ENCODE data around the gene CBFA2T3. TPM values are rescaled to one million over a fixed set of nuclear protein-coding genes. Genes with fewer than 3 reads are reported as not detected.
A peak's percentile ranks its signal among the peaks of the same experiment; 100 is the strongest.
"Not testable (repeated sequence)": the region's sequence is repeated elsewhere in the genome, so short reads cannot be mapped to it uniquely, and the experiment has no call there.

Gene CBFA2T3
- total RNA-seq, 4 donors from 2014 or later, result 1.4 to 5.8 (median 1.5) TPM

GRCh38 chr16:88892065-88892464 lies 84.9 kb downstream of the CBFA2T3 start:
- H3K27me3 ChIP-seq, result peaks cover under 1% of the 10 kb centered on the region
- WGBS, 2 donors (ENCODE audit: low coverage in 1 of 2), result 100% methylated on average over 2 of the region's 20 CpGs; no CpG with 5 or more reads in 1 of the 2 donors
- peaks cover 0 to 24% of the 10 kb centered on the region in 2 donors for H3K36me3 ChIP-seq
- H3K27ac ChIP-seq, result no peak overlapping the region
- ATAC-seq, result no peak
- TF ChIP-seq CTCF (IDR thresholded peaks at IDR 0.05), result no peak
- TF ChIP-seq EP300 (IDR thresholded peaks at IDR 0.05), result no peak
- no peak for TF ChIP-seq POLR2A (IDR thresholded peaks at IDR 0.05)
- TF ChIP-seq POLR2AphosphoS5 (IDR thresholded peaks at IDR 0.05), result no peak
- peaks cover 0 to 12% (median 10%) of the 10 kb centered on the region in 3 donors for H3K4me1 ChIP-seq
- H3K4me3 ChIP-seq, result no peak overlapping the region
- no peaks in the 10 kb centered on the region for H3K9me3 ChIP-seq

- WGBS, 2 donors (ENCODE audit: low coverage in 1 of 2), result 82 to 100% methylated on average over 4 to 10 of the region's 16 CpGs
These were observed 85.9 kb downstream of the CBFA2T3 start for GRCh38 chr16:88891083-88891482.

GRCh38 chr16:88889702-88890352 lies 87.2 kb downstream of the CBFA2T3 start:
- not testable (repeated sequence) for H3K9me3 ChIP-seq, H3K27me3 ChIP-seq, H3K27ac ChIP-seq, H3K4me3 ChIP-seq, ATAC-seq
- H3K36me3 ChIP-seq, result peaks cover 0 to 16% of the 10 kb centered on the region in 2 donors
- 100% methylated on average over 2 of the region's 48 CpGs; no CpG with 5 or more reads in 1 of the 2 donors for WGBS, 2 donors (ENCODE audit: low coverage in 1 of 2)
- H3K4me1 ChIP-seq, result peaks cover 0 to 25% (median 14%) of the 10 kb centered on the region in 3 donors

More at GRCh38 chr16:88891083-88891482, 85.9 kb downstream of the CBFA2T3 start:
- no peak for TF ChIP-seq POLR2A (IDR thresholded peaks at IDR 0.05)
- Histone ChIP-seq H3K27me3 (no peaks in the 10 kb centered on the region), H3K4me1 (peaks cover 0 to 21% (median 14%) of the 10 kb centered on the region in 3 donors), H3K36me3 (peaks cover 0 to 14% of the 10 kb centered on the region in 2 donors), H3K27ac (no peak overlapping the region), H3K9me3 (no peaks in the 10 kb centered on the region), H3K4me3 (no peak overlapping the region)
- no peak for ATAC-seq

- 78 to 80% methylated on average over 1 to 11 of the region's 30 CpGs for WGBS, 2 donors (ENCODE audit: low coverage in 1 of 2)
- H3K4me3 ChIP-seq, result no peak overlapping the region
- peaks cover 15% of the 10 kb centered on the region for H3K27me3 ChIP-seq
- H3K27ac ChIP-seq, result peak overlapping the region in 3 of 4 donors; percentile 27 to 67 (median 60)
- peaks cover 0 to 25% (median 14%) of the 10 kb centered on the region in 3 donors for H3K4me1 ChIP-seq
- TF ChIP-seq POLR2A (IDR thresholded peaks at IDR 0.05) (no peak), CTCF (IDR thresholded peaks at IDR 0.05) (no peak), POLR2AphosphoS5 (IDR thresholded peaks at IDR 0.05) (no peak), EP300 (IDR thresholded peaks at IDR 0.05) (no peak)
- no peak for ATAC-seq
- peaks cover 0 to 27% of the 10 kb centered on the region in 2 donors for H3K36me3 ChIP-seq
- H3K9me3 ChIP-seq, result no peaks in the 10 kb centered on the region
These were observed 88.3 kb downstream of the CBFA2T3 start for GRCh38 chr16:88888461-88889387.

- 74% methylated on average over 8 of the region's 14 CpGs; no CpG with 5 or more reads in 1 of the 2 donors for WGBS, 2 donors (ENCODE audit: low coverage in 1 of 2)
These were observed 89.0 kb downstream of the CBFA2T3 start for GRCh38 chr16:88888057-88888456.

More at GRCh38 chr16:88888057-88888456, 89.0 kb downstream of the CBFA2T3 start:
- no peak overlapping the region for H3K4me3 ChIP-seq
- TF ChIP-seq CTCF (IDR thresholded peaks at IDR 0.05), result no peak
- TF ChIP-seq POLR2A (IDR thresholded peaks at IDR 0.05), result no peak
- TF ChIP-seq EP300 (IDR thresholded peaks at IDR 0.05), result no peak
- TF ChIP-seq POLR2AphosphoS5 (IDR thresholded peaks at IDR 0.05), result no peak
- H3K27ac ChIP-seq, result peak overlapping the region in 3 of 4 donors; percentile 33 to 67 (median 60)
- peaks cover 0 to 32% of the 10 kb centered on the region in 2 donors for H3K36me3 ChIP-seq
- peaks cover 0 to 25% (median 14%) of the 10 kb centered on the region in 3 donors for H3K4me1 ChIP-seq
- H3K9me3 ChIP-seq, result no peaks in the 10 kb centered on the region
- ATAC-seq, result no peak
- peaks cover 16% of the 10 kb centered on the region for H3K27me3 ChIP-seq

Data from gastroesophageal sphincter (tissue), 4 donors.